ENCODE measurements around the gene WBP1.
"Not testable (repeated sequence)": the region's sequence is repeated elsewhere in the genome, so short reads cannot be mapped to it uniquely, and the experiment has no call there.

WBP1 gene

GRCh38 chr2:74436848-74437695, 21.2 kb upstream of the WBP1 start:
- Histone ChIP-seq H3K4me1 (ENCODE audit: insufficient read depth, low read length) (peaks cover 20% of the 10 kb centered on the region), H3K27me3 (ENCODE audit: insufficient read depth, low read length) (no peaks in the 10 kb centered on the region), H2AFZ (ENCODE audit: low read depth, low read length) (no peak overlapping the region), H3K4me3 (ENCODE audit: low read length) (no peak overlapping the region), H3K9me3 (ENCODE audit: low read length) (no peaks in the 10 kb centered on the region), H3K36me3 (ENCODE audit: insufficient read depth, low read length) (peaks cover 3% of the 10 kb centered on the region)

GRCh38 chr2:74438248-74438647, 20.0 kb upstream of the WBP1 start:
- Histone ChIP-seq H3K9me3 (ENCODE audit: low read length) (no peaks in the 10 kb centered on the region), H2AFZ (ENCODE audit: low read depth, low read length) (no peak overlapping the region), H3K4me3 (ENCODE audit: low read length) (no peak overlapping the region), H3K36me3 (ENCODE audit: insufficient read depth, low read length) (no peaks in the 10 kb centered on the region), H3K27me3 (ENCODE audit: insufficient read depth, low read length) (no peaks in the 10 kb centered on the region), H3K4me1 (ENCODE audit: insufficient read depth, low read length) (peaks cover 20% of the 10 kb centered on the region)

- H3K9me3 ChIP-seq (ENCODE audit: low read length) = no peaks in the 10 kb centered on the region
- peak overlapping the region; percentile 57 for H3K4me3 ChIP-seq (ENCODE audit: low read length)
- peaks cover 20% of the 10 kb centered on the region for H3K4me1 ChIP-seq (ENCODE audit: insufficient read depth, low read length)
- no peaks in the 10 kb centered on the region for H3K36me3 ChIP-seq (ENCODE audit: insufficient read depth, low read length)
- no peaks in the 10 kb centered on the region for H3K27me3 ChIP-seq (ENCODE audit: insufficient read depth, low read length)
- H2AFZ ChIP-seq (ENCODE audit: low read depth, low read length) = peak overlapping the region; percentile 92
Measured at GRCh38 chr2:74439373-74439772, 18.9 kb upstream of the WBP1 start.

GRCh38 chr2:74439803-74440377, 18.3 kb upstream of the WBP1 start:
- Histone ChIP-seq H2AFZ (ENCODE audit: low read depth, low read length) (peak overlapping the region; percentile 92), H3K9me3 (ENCODE audit: low read length) (no peaks in the 10 kb centered on the region), H3K27me3 (ENCODE audit: insufficient read depth, low read length) (no peaks in the 10 kb centered on the region), H3K4me1 (ENCODE audit: insufficient read depth, low read length) (peaks cover 20% of the 10 kb centered on the region), H3K4me3 (ENCODE audit: low read length) (peak overlapping the region; percentile 57), H3K36me3 (ENCODE audit: insufficient read depth, low read length) (no peaks in the 10 kb centered on the region)

GRCh38 chr2:74440378-74441169, 17.7 kb upstream of the WBP1 start:
- Histone ChIP-seq H3K4me1 (ENCODE audit: insufficient read depth, low read length) (peaks cover 20% of the 10 kb centered on the region), H3K36me3 (ENCODE audit: insufficient read depth, low read length) (no peaks in the 10 kb centered on the region), H3K9me3 (ENCODE audit: low read length) (no peaks in the 10 kb centered on the region), H3K27me3 (ENCODE audit: insufficient read depth, low read length) (no peaks in the 10 kb centered on the region), H3K4me3 (ENCODE audit: low read length) (peak overlapping the region; percentile 57), H2AFZ (ENCODE audit: low read depth, low read length) (peak overlapping the region; percentile 92)

GRCh38 chr2:74441170-74441689, 17.0 kb upstream of the WBP1 start:
- Histone ChIP-seq H3K4me1 (ENCODE audit: insufficient read depth, low read length) (peaks cover 20% of the 10 kb centered on the region), H3K36me3 (ENCODE audit: insufficient read depth, low read length) (no peaks in the 10 kb centered on the region), H2AFZ (ENCODE audit: low read depth, low read length) (peak overlapping the region; percentile 92), H3K9me3 (ENCODE audit: low read length) (no peaks in the 10 kb centered on the region), H3K4me3 (ENCODE audit: low read length) (no peak overlapping the region), H3K27me3 (ENCODE audit: insufficient read depth, low read length) (no peaks in the 10 kb centered on the region)

- H3K4me3 ChIP-seq (ENCODE audit: low read length) = peak within 1 kb of the TSS; percentile 57
- H3K27me3 ChIP-seq (ENCODE audit: insufficient read depth, low read length) = no peaks in the 10 kb centered on the region
- peak within 1 kb of the TSS; percentile 92 for H2AFZ ChIP-seq (ENCODE audit: low read depth, low read length)
- H3K4me1 ChIP-seq (ENCODE audit: insufficient read depth, low read length) = peaks cover 20% of the 10 kb centered on the region
- no peaks in the 10 kb centered on the region for H3K36me3 ChIP-seq (ENCODE audit: insufficient read depth, low read length)
- no peaks in the 10 kb centered on the region for H3K9me3 ChIP-seq (ENCODE audit: low read length)
Measured at GRCh38 chr2:74441690-74442482, 16.4 kb upstream of the WBP1 start, which contains the start of gene RTKN. RTKN (minus strand) TSS chr2:74441937; CDS start chr2:74441816, 121 bp downstream.

GRCh38 chr2:74442483-74443297, 15.5 kb upstream of the WBP1 start:
- H3K4me3 ChIP-seq (ENCODE audit: low read length); H3K27me3 ChIP-seq (ENCODE audit: insufficient read depth, low read length); H2AFZ ChIP-seq (ENCODE audit: low read depth, low read length); H3K9me3 ChIP-seq (ENCODE audit: low read length); H3K36me3 ChIP-seq (ENCODE audit: insufficient read depth, low read length): not testable (repeated sequence)
- H3K4me1 ChIP-seq (ENCODE audit: insufficient read depth, low read length) = peaks cover 20% of the 10 kb centered on the region

GRCh38 chr2:74444498-74445318, 13.5 kb upstream of the WBP1 start:
- H3K4me3 ChIP-seq (ENCODE audit: low read length) = no peak overlapping the region
- no peak overlapping the region for H2AFZ ChIP-seq (ENCODE audit: low read depth, low read length)
- no peaks in the 10 kb centered on the region for H3K36me3 ChIP-seq (ENCODE audit: insufficient read depth, low read length)
- H3K27me3 ChIP-seq (ENCODE audit: insufficient read depth, low read length) = peaks cover 8% of the 10 kb centered on the region
- H3K4me1 ChIP-seq (ENCODE audit: insufficient read depth, low read length) = peaks cover 6% of the 10 kb centered on the region
- no peaks in the 10 kb centered on the region for H3K9me3 ChIP-seq (ENCODE audit: low read length)

- Histone ChIP-seq H3K27me3 (ENCODE audit: insufficient read depth, low read length) (peaks cover 8% of the 10 kb centered on the region), H3K4me3 (ENCODE audit: low read length) (no peak overlapping the region), H3K36me3 (ENCODE audit: insufficient read depth, low read length) (no peaks in the 10 kb centered on the region), H3K9me3 (ENCODE audit: low read length) (no peaks in the 10 kb centered on the region), H3K4me1 (ENCODE audit: insufficient read depth, low read length) (no peaks in the 10 kb centered on the region), H2AFZ (ENCODE audit: low read depth, low read length) (no peak overlapping the region)
Measured at GRCh38 chr2:74447230-74447999, 10.8 kb upstream of the WBP1 start.

GRCh38 chr2:74448771-74449170, 9.5 kb upstream of the WBP1 start:
- Histone ChIP-seq H3K36me3 (ENCODE audit: insufficient read depth, low read length) (no peaks in the 10 kb centered on the region), H3K27me3 (ENCODE audit: insufficient read depth, low read length) (peaks cover 8% of the 10 kb centered on the region), H3K4me1 (ENCODE audit: insufficient read depth, low read length) (no peaks in the 10 kb centered on the region), H2AFZ (ENCODE audit: low read depth, low read length) (no peak overlapping the region), H3K4me3 (ENCODE audit: low read length) (no peak overlapping the region), H3K9me3 (ENCODE audit: low read length) (no peaks in the 10 kb centered on the region)
